ENCODE results near the gene HJURP. TPM values are rescaled to one million over a fixed set of nuclear protein-coding genes. Genes with fewer than 3 reads are reported as not detected.

HJURP gene
- total and polyA plus RNA-seq, 9 of the 15 experiments (the other 6 are each of a cell fraction or from before 2014, with no cell fraction given), result 13.8 to 102 (median 28.3) TPM

- peak; percentile 54 for ATAC-seq
- Histone ChIP-seq H3K4me2 (ENCODE audit: insufficient read depth, low read length) (no peak overlapping the region), H3K4me1 (replicated peaks in 1 of 2; ENCODE audit: control insufficient read depth in 2 of 2, insufficient read depth in 2 of 2, low read length in 2 of 2) (peaks cover 0 to 5% of the 10 kb centered on the region in 2 experiments; a peak in 2 of 5 replicates), H3K4me3 (no peak overlapping the region), H3K36me3 (ENCODE audit: control insufficient read depth, insufficient read depth, low read length) (peaks cover 38% of the 10 kb centered on the region; the same call in 2 of the 3 replicates), H3K9ac (ENCODE audit: insufficient read depth in 1 of 2, low read depth in 2 of 2, low read length in 2 of 2) (no peak overlapping the region), H3K9me1 (ENCODE audit: control insufficient read depth, insufficient read depth, low read length) (no peaks in the 10 kb centered on the region), H3K9me3 (replicated peaks; ENCODE audit: control insufficient read depth, insufficient read depth, low read depth, low read length) (no peaks in the 10 kb centered on the region), H3K27ac (ENCODE audit: extremely low read depth, low read depth, low read length) (no peak overlapping the region), H3K79me2 (ENCODE audit: control insufficient read depth, insufficient read depth, low read length) (peaks cover 7% of the 10 kb centered on the region; the same call in 2 of the 3 replicates), H2AFZ (ENCODE audit: low read depth, low read length) (no peak overlapping the region), H3K27me3 (ENCODE audit: control insufficient read depth in 2 of 2, insufficient read depth in 2 of 2, low read length in 2 of 2) (no peaks in the 10 kb centered on the region), H4K20me1 (replicated peaks; ENCODE audit: control insufficient read depth, insufficient read depth, low read length) (no peaks in the 10 kb centered on the region; the same call in none of the 2 replicates)
- peak; percentile 15 for FAIRE-seq
- intact Hi-C loops (cut with micrococcal nuclease), result no loop called here
- peak; percentile 18; the same call in 1 of the 2 replicates for TF ChIP-seq STAG1 (CRISPR knock-in tag; IDR thresholded peaks at IDR 0.05; ENCODE audit: borderline replicate concordance)
- peak in 2 of 3 experiments; percentile 42 to 47; a peak in 4 of 6 replicates for TF ChIP-seq CTCF (IDR thresholded peaks at IDR 0.05 in 2 of 3, conservative IDR thresholded peaks at IDR 0.05 in 1 of 3; ENCODE audit: insufficient read depth in 2 of 3, low read depth in 1 of 3, low read length in 3 of 3)
- no peak for TF ChIP-seq ZNF23 (CRISPR knock-in tag; IDR thresholded peaks at IDR 0.05)
- peak; percentile 24 to 33; a peak in 3 of 4 replicates for TF ChIP-seq RAD21 (CRISPR knock-in tag; conservative IDR thresholded peaks at IDR 0.05 in 1 of 2, IDR thresholded peaks at IDR 0.05 in 1 of 2)
- BruUV-seq (replicated peaks), result no TSS peak
- POLR2A ChIA-PET, result interaction anchor here (0.5 to 1.3 kb wide), 6 partner anchors 11 to 1525 kb away, joined by 3 to 6 read pairs (median 4); no protein-coding TSS in a partner anchor
- DNase-seq (ENCODE audit: extremely low read depth in 1 of 4, low spot score in 3 of 4), result peak in 2 of 4 experiments; percentile 14 to 20
- CTCF ChIA-PET (ENCODE audit: low intra/inter-chr PET ratio), result interaction anchor here (0.6 kb wide), 1 partner anchor 425 kb away, joined by 3 read pairs; no protein-coding TSS in a partner anchor
- in situ Hi-C loops (cut with MboI), result no loop called here
- WGBS (ENCODE audit: insufficient coverage, low coverage, missing lambda C conversion rate), result 54% methylated on average over 7 of the region's 7 CpGs
Measured at GRCh38 chr2:233832869-233833311, 21.4 kb downstream of the HJURP start.

Data from K562 (cell line).